Heart right ventricle (tissue), 16 donors: ENCODE results near the gene PRDM5. TPM values are rescaled to one million over a fixed set of nuclear protein-coding genes. Genes with fewer than 3 reads are reported as not detected.

ENCODE experiments used
- ATAC-seq, 8 donors: fragments of 200-7000 bp; cut with Tn5 transposase; one replicate each; pipeline ENCODE4 v1.9.1; 2020; ENCODE audit warnings: mild to moderate bottlenecking in 8 of 8, moderate library complexity in 8 of 8, moderate number of reproducible peaks in 1 of 8
- DNase-seq, 2 donors: peaks; one replicate each; pipeline ENCODE4 v3.0.0-alpha.2; 2020
- H3K27ac ChIP-seq, 10 donors: fragments of 200-600 bp; sonication (generic) in 2 of 10; one replicate each; pipeline versions ENCODE4 v1.5.0 to v1.8.0; 2020 to 2022; ENCODE audit warnings: mild to moderate bottlenecking in 3 of 10
- H3K27me3 ChIP-seq, 7 donors: fragments of 200-600 bp; one replicate each; pipeline ENCODE4 v1.8.0; 2021 to 2022; ENCODE audit warnings: mild to moderate bottlenecking in 2 of 7
- H3K36me3 ChIP-seq, 9 donors: fragments of 200-600 bp; sonication (generic) in 1 of 9; one replicate each; pipeline versions ENCODE4 v1.5.0 to v1.8.0; 2020 to 2022; ENCODE audit warnings: mild to moderate bottlenecking in 2 of 9
- H3K4me1 ChIP-seq, 9 donors: fragments of 200-600 bp; sonication (generic) in 1 of 9; one replicate each; pipeline versions ENCODE4 v1.5.0 to v1.8.0; 2020 to 2022; ENCODE audit warnings: mild to moderate bottlenecking in 4 of 9
- H3K4me3 ChIP-seq, 10 donors: fragments of 200-600 bp; sonication (generic) in 2 of 10; one replicate each; pipeline versions ENCODE4 v1.5.0 to v1.8.0; 2020 to 2022; ENCODE audit warnings: mild to moderate bottlenecking in 7 of 10, moderate library complexity in 2 of 10
- H3K9me3 ChIP-seq, 11 donors: fragments of 200-600 bp in 10 of 11; sonication (generic) in 2 of 11; one replicate each; pipeline versions ENCODE4 v1.5.0 to v1.8.0; 2013 to 2022; ENCODE audit warnings: mild to moderate bottlenecking in 2 of 11, control low read depth in 1 of 11, moderate library complexity in 1 of 11
- CTCF ChIP-seq, 9 donors: fragments of 200-600 bp; sonication (generic) in 2 of 9; IDR thresholded peaks; one replicate each; pipeline versions ENCODE4 v1.5.0 to v1.8.0; 2021 to 2022; ENCODE audit warnings: antibody characterized with exemption in 9 of 9, mild to moderate bottlenecking in 5 of 9, moderate library complexity in 1 of 9
- WGBS, 2 donors: extraction: QIAGEN DNeasy Blood & Tissue Kit; methylation state at CpG; one replicate each; pipeline ENCODE4 v1.1.7; 2013; ENCODE audit warnings: inconsistent platforms in 1 of 2; 5-methylcytosine and 5-hydroxymethylcytosine counted together
- intact Hi-C, 10 donors: fragments of 100-400 bp; cut with DNase I; formaldehyde crosslinking; loops; one replicate each; pipeline versions ENCODE4 v1.11.1 to v1.14.2; 2022
- polyA plus RNA-seq, 2 donors: library from polyadenylated mRNA; stranded (reverse); fragments of 200-250 nt; gene quantifications; one replicate each; pipeline ENCODE4 v1.2.3, GENCODE V29; 2013
- total RNA-seq, 10 donors: library from RNA; stranded (reverse); fragmentation: NEBNext Ultra II Directional in 3 of 10; extraction: Animal tissue kit (Norgen Biotek cat#: 25700) in 3 of 10; gene quantifications; one replicate each; pipeline versions ENCODE4 v1.2.1 to v1.2.4, GENCODE V29; 2021 to 2023
- donor health status: Arrhythmogenic right ventricular cardiomyopathy.
- donor health status: ischemic (EF 13 %, LVEDD 7.1; RV severe dilation, severe dysfunction).
- donor health status: healthy with polysubstance abuse.
- donor health status: DM: no; HTN: yes; CAD: no.
- donor health status: DM: no; HTN: no; CAD: no.
- donor health status: ischemic (EF 25% LVEDD 6.9; RV normal size, moderate dysfunction).
- donor health status: ischemic (EF 25% LVEDD 5.7; RV mildly dilated, moderate dysfunction).
- donor health status: healthy.
- donor health status: DM: yes; HTN: yes; CAD: no.
- donor health status: Ischemic cardiomyopathy.
- donor health status: ischemic (EF 35%, LVEDD 5.7; RV mildly dilated, moderate dysfunction).
- donor health status: nonischemic (EF 11% LVEDD 7.7; RV severe dilation, severe dysfunction).
- donor health status: DM: yes; HTN: yes; CAD: no.
- donor health status: PGD.
- donor health status: ischemic (EF 29% LVEDD 5.4; RV normal size, mild dysfunction).
- donor health status: nonischemic (EF 23%, LVEDD 6.1; RV moderate dilation, normal function).

PRDM5 gene
- total and polyA plus RNA-seq, 12 donors = 1.5 to 20.5 (median 12.1) TPM

GRCh38 chr4:120667102-120667501 is 255.4 kb downstream of the PRDM5 start:
- intact Hi-C loops = no loop called here
- no peaks in the 10 kb centered on the region for H3K36me3 ChIP-seq
- H3K27me3 ChIP-seq = no peaks in the 10 kb centered on the region
- H3K9me3 ChIP-seq = peaks cover 0 to 6% (median under 1%) of the 10 kb centered on the region in 11 donors
- no peaks in the 10 kb centered on the region for H3K4me1 ChIP-seq
- DNase-seq (no peak), ATAC-seq (no peak)
- H3K4me3 ChIP-seq = no peak overlapping the region
- 92 to 94% methylated on average over 3 of the region's 3 CpGs for WGBS, 2 donors
- no peak for TF ChIP-seq CTCF (IDR thresholded peaks at IDR 0.05)
- no peak overlapping the region for H3K27ac ChIP-seq

- intact Hi-C loops = no loop called here
- Histone ChIP-seq H3K9me3 (no peaks in the 10 kb centered on the region), H3K27me3 (no peaks in the 10 kb centered on the region), H3K4me1 (no peaks in the 10 kb centered on the region), H3K36me3 (no peaks in the 10 kb centered on the region), H3K27ac (no peak overlapping the region), H3K4me3 (no peak overlapping the region)
- 92 to 95% methylated on average over 3 of the region's 3 CpGs for WGBS, 2 donors
- DNase-seq (no peak), ATAC-seq (no peak)
- no peak for TF ChIP-seq CTCF (IDR thresholded peaks at IDR 0.05)
Measured at GRCh38 chr4:120664851-120665250, 257.7 kb downstream of the PRDM5 start.

GRCh38 chr4:120659616-120660170 is 262.8 kb downstream of the PRDM5 start:
- H3K9me3 ChIP-seq = no peaks in the 10 kb centered on the region
- intact Hi-C loops = no loop called here
- H3K4me3 ChIP-seq = no peak overlapping the region
- 79 to 83% methylated on average over 7 of the region's 7 CpGs for WGBS, 2 donors
- H3K27ac ChIP-seq = no peak overlapping the region
- no peaks in the 10 kb centered on the region for H3K36me3 ChIP-seq
- no peaks in the 10 kb centered on the region for H3K27me3 ChIP-seq
- H3K4me1 ChIP-seq = no peaks in the 10 kb centered on the region
- ATAC-seq (no peak), DNase-seq (no peak)
- TF ChIP-seq CTCF (IDR thresholded peaks at IDR 0.05) = no peak

- Histone ChIP-seq H3K4me3 (no peak overlapping the region), H3K27ac (no peak overlapping the region), H3K9me3 (no peaks in the 10 kb centered on the region), H3K27me3 (no peaks in the 10 kb centered on the region), H3K36me3 (no peaks in the 10 kb centered on the region), H3K4me1 (no peaks in the 10 kb centered on the region)
- ATAC-seq (no peak), DNase-seq (no peak)
- intact Hi-C loops = no loop called here
- WGBS, 2 donors = 40 to 43% methylated on average over 7 of the region's 7 CpGs
- no peak for TF ChIP-seq CTCF (IDR thresholded peaks at IDR 0.05)
Measured at GRCh38 chr4:120658772-120659171, 263.8 kb downstream of the PRDM5 start.
